MCF 10A (cell line): ENCODE measurements around the gene LDB3. TPM values are rescaled to one million over a fixed set of nuclear protein-coding genes. Genes with fewer than 3 reads are reported as not detected.

Experiments
- BruUV-seq: library from RNA; stranded (reverse); fragments of 400-500 nt; replicated peaks from 2 replicates; lab custom pipeline; 2021; lab: Mats Ljungman, UMichigan
- CTCF ChIA-PET: fragments of 300-600 bp; sonication (Branson Sonifier 250); formaldehyde crosslinking; extraction: SDS; loops from one replicate; lab custom pipeline; 2021; ENCODE audit warnings: antibody characterized with exemption, inconsistent platforms; lab: Yijun Ruan, JAX
- POLR2A ChIA-PET: fragments of 300-600, 350-650 bp; sonication (Branson Sonifier 250); formaldehyde crosslinking; extraction: SDS; loops from one replicate; lab custom pipeline; 2020; ENCODE audit warnings: antibody characterized with exemption, inconsistent platforms; lab: Yijun Ruan, JAX
- DNase-seq: peaks from one replicate; pipeline ENCODE4 v3.0.0-alpha.2; 2018; ENCODE audit not compliant: unreplicated experiment
- H3K27ac Mint-ChIP-seq: one replicate; pipeline ENCODE4 v1.8.0; 2022; ENCODE audit warnings: mild to moderate bottlenecking, low read depth, mixed read lengths; ENCODE audit not compliant: unreplicated experiment
- H3K27me3 Mint-ChIP-seq: one replicate; pipeline ENCODE4 v1.8.0; 2022; ENCODE audit warnings: mixed read lengths; ENCODE audit not compliant: insufficient read depth, unreplicated experiment
- H3K36me3 Mint-ChIP-seq: one replicate; pipeline ENCODE4 v1.8.0; 2022; ENCODE audit warnings: mild to moderate bottlenecking, moderate library complexity, mixed read lengths; ENCODE audit not compliant: insufficient read depth, unreplicated experiment
- H3K4me1 Mint-ChIP-seq: one replicate; pipeline ENCODE4 v1.8.0; 2022; ENCODE audit warnings: mixed read lengths; ENCODE audit not compliant: insufficient read depth, unreplicated experiment
- H3K4me3 Mint-ChIP-seq: one replicate; pipeline ENCODE4 v1.8.0; 2022; ENCODE audit warnings: mild to moderate bottlenecking, moderate library complexity, mixed read lengths; ENCODE audit not compliant: unreplicated experiment
- H3K9me3 Mint-ChIP-seq: one replicate; pipeline ENCODE4 v1.8.0; 2022; ENCODE audit warnings: mixed read lengths; ENCODE audit not compliant: unreplicated experiment
- CTCF ChIP-seq: fragments of 200-600 bp; IDR thresholded peaks from one replicate; pipeline ENCODE4 v1.8.0; 2022; ENCODE audit warnings: antibody characterized with exemption, mild to moderate bottlenecking; ENCODE audit not compliant: unreplicated experiment
- intact Hi-C: fragments of 100-400 bp; cut with micrococcal nuclease; formaldehyde crosslinking; loops from 2 replicates; pipeline ENCODE4 v1.14.1; 2022
- total RNA-seq: library from RNA; stranded (reverse); gene quantifications from 2 replicates; pipeline ENCODE4 v1.2.3, GENCODE V29; 2022

The LDB3 gene
- total RNA-seq, 1 experiment from 2014 or later = 0.23 TPM

- H3K4me3 Mint-ChIP-seq = no peak overlapping the region
- H3K9me3 Mint-ChIP-seq = no peaks in the 10 kb centered on the region
- POLR2A ChIA-PET = interaction anchor here (0.5 to 0.8 kb wide), 3 partner anchors 50 to 192 kb away, joined by 3 to 5 read pairs (median 3); no protein-coding TSS in a partner anchor
- no peak for TF ChIP-seq CTCF
- no peaks in the 10 kb centered on the region for H3K27me3 Mint-ChIP-seq
- H3K4me1 Mint-ChIP-seq = peaks cover 5% of the 10 kb centered on the region
- intact Hi-C loops = no loop called here
- DNase-seq = no peak
- peaks cover 5% of the 10 kb centered on the region for H3K36me3 Mint-ChIP-seq
- BruUV-seq = no TSS peak
- CTCF ChIA-PET = interaction anchor here (0.6 to 0.9 kb wide), 4 partner anchors 20 to 191 kb away, joined by 3 to 5 read pairs (median 4); no protein-coding TSS in a partner anchor
- no peak overlapping the region for H3K27ac Mint-ChIP-seq
Measured at GRCh38 chr10:86708068-86708782, 39.9 kb downstream of the LDB3 start.

- DNase-seq = no peak
- Mint-ChIP-seq H3K27me3 (no peaks in the 10 kb centered on the region), H3K4me3 (no peak overlapping the region), H3K4me1 (peaks cover 5% of the 10 kb centered on the region), H3K9me3 (no peaks in the 10 kb centered on the region), H3K36me3 (peaks cover 5% of the 10 kb centered on the region), H3K27ac (no peak overlapping the region)
- no TSS peak for BruUV-seq
- intact Hi-C loops = no loop called here
- ChIA-PET POLR2A (interaction anchor here (0.8 kb wide), 1 partner anchor 49 kb away, joined by 5 read pairs; no protein-coding TSS in a partner anchor), CTCF (interaction anchor here (0.6 to 0.9 kb wide), 3 partner anchors 20 to 139 kb away, joined by 3 to 5 read pairs (median 4); no protein-coding TSS in a partner anchor)
- no peak for TF ChIP-seq CTCF
Measured at GRCh38 chr10:86708783-86709380, 40.6 kb downstream of the LDB3 start.

DNA sequence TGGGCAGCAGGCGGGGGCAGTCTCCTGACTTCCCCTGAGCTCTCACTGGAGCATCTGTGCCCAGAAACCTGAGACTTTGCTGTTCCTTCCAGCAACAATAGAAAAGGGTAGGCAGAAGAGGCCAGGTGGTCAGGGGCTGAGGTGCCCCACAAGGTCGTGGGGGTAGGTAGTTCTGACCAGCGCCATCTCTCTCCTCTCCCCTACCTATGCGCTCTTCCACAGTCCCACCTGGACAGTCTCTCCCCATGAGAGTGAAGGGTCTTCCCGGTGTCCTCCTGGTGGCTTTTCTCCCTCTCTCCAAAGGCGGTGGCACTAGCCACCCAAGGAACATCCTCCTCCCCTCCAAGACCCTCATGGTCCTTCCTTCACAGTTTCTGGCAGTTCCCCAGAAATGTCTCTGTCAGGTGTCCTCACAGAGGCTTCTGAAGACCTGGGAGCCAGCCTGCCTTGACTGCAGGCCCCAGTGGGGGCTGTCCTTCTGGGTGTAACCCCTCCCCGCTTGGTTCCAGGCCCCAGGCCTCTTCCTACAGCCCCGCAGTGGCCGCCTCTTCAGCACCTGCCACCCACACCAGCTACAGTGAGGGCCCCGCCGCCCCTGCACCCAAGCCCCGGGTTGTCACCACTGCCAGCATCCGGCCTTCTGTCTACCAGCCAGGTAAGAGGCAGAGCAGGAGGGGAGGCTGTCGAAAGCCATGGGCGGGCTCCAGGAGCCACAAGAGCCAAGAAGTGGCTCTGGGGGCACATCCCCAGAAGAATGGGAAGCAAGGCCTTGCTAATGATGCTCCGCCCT, 41.3 kb downstream of the LDB3 start:
- POLR2A ChIA-PET = interaction anchor here (0.6 kb wide), 1 partner anchor 14 kb away, joined by 3 read pairs; no protein-coding TSS in a partner anchor
- H3K27ac Mint-ChIP-seq = no peak overlapping the region
- no peaks in the 10 kb centered on the region for H3K9me3 Mint-ChIP-seq
- DNase-seq = no peak
- peaks cover 5% of the 10 kb centered on the region for H3K4me1 Mint-ChIP-seq
- BruUV-seq = no TSS peak
- no peak for TF ChIP-seq CTCF
- CTCF ChIA-PET = interaction anchor here (0.9 to 1.1 kb wide), 3 partner anchors 21 to 199 kb away, joined by 3 to 4 read pairs (median 4); no protein-coding TSS in a partner anchor
- peaks cover 5% of the 10 kb centered on the region for H3K36me3 Mint-ChIP-seq
- peak overlapping the region; percentile 73 for H3K4me3 Mint-ChIP-seq
- intact Hi-C loops = no loop called here
- H3K27me3 Mint-ChIP-seq = no peaks in the 10 kb centered on the region
